Naive thymus-derived CD4-positive, alpha-beta T cell (primary cell): ENCODE data around the gene LRRFIP2. TPM values are rescaled to one million over a fixed set of nuclear protein-coding genes. Genes with fewer than 3 reads are reported as not detected.

Experiments
- ATAC-seq: fragments of 150-1000 bp; cut with Tn5 transposase; 2 replicates; pipeline ENCODE4 v1.10.0; 2021; ENCODE audit warnings: mild to moderate bottlenecking, moderate library complexity
- CTCF ChIA-PET: fragments of 350-600 bp; sonication (Branson Sonifier 250); formaldehyde crosslinking; loops from one replicate; lab custom pipeline; 2021; ENCODE audit warnings: antibody characterized with exemption; lab: Charles Lee
- POLR2A ChIA-PET: fragments of 350-600 bp; sonication (Branson Sonifier 250); formaldehyde crosslinking; loops from one replicate; lab custom pipeline; 2021; ENCODE audit warnings: antibody characterized with exemption, inconsistent platforms; lab: Charles Lee
- DNase-seq, 9 donors: peaks; one replicate each; pipeline versions ENCODE4 v3.0.0 to v3.0.0-alpha.2; 2020 to 2022; ENCODE audit warnings: mixed read lengths in 1 of 9
- H3K27ac ChIP-seq: one replicate; pipeline ENCODE4 v1.7.0; 2013; ENCODE audit warnings: mild to moderate bottlenecking, low read depth, low read length, moderate library complexity
- H3K27me3 ChIP-seq, 2 donors: one replicate each; pipeline ENCODE4 v1.7.0; 2013; ENCODE audit warnings: low read length in 2 of 2, mild to moderate bottlenecking in 2 of 2, moderate library complexity in 2 of 2; ENCODE audit not compliant: control insufficient read depth in 2 of 2, insufficient read depth in 2 of 2
- H3K36me3 ChIP-seq, 3 experiments: 1 replicate in 2 of 3; 2 replicates in 1 of 3; pipeline ENCODE4 v1.7.0; 2013; ENCODE audit warnings: low read length in 3 of 3, mild to moderate bottlenecking in 3 of 3, moderate library complexity in 1 of 3; ENCODE audit not compliant: insufficient read depth in 3 of 3, control insufficient read depth in 2 of 3
- H3K4me1 ChIP-seq, 2 donors: one replicate each; pipeline ENCODE4 v1.7.0; 2013; ENCODE audit warnings: low read length in 2 of 2, mild to moderate bottlenecking in 2 of 2, moderate library complexity in 1 of 2; ENCODE audit not compliant: control insufficient read depth in 2 of 2, insufficient read depth in 2 of 2
- H3K4me3 ChIP-seq: 2 replicates; pipeline ENCODE4 v1.7.0; 2013; ENCODE audit warnings: mild to moderate bottlenecking, low read length
- H3K9me3 ChIP-seq, 3 experiments: 1 replicate in 2 of 3; 2 replicates in 1 of 3; pipeline ENCODE4 v1.7.0; 2013; ENCODE audit warnings: low read length in 3 of 3; ENCODE audit not compliant: control insufficient read depth in 2 of 3
- H3K27ac Mint-ChIP-seq, 9 donors: one replicate each; pipeline ENCODE4 v1.8.0; 2020 to 2022; ENCODE audit warnings: mixed read lengths in 9 of 9, mild to moderate bottlenecking in 8 of 9, moderate library complexity in 5 of 9, inconsistent platforms in 2 of 9
- H3K27me3 Mint-ChIP-seq, 5 donors: one replicate each; pipeline ENCODE4 v1.8.0; 2021 to 2022; ENCODE audit warnings: mixed read lengths in 5 of 5, mild to moderate bottlenecking in 1 of 5
- H3K36me3 Mint-ChIP-seq, 5 donors: one replicate each; pipeline ENCODE4 v1.8.0; 2020 to 2022; ENCODE audit warnings: mixed read lengths in 5 of 5, mild to moderate bottlenecking in 3 of 5, inconsistent platforms in 1 of 5
- H3K4me1 Mint-ChIP-seq, 7 donors: one replicate each; pipeline ENCODE4 v1.8.0; 2020 to 2022; ENCODE audit warnings: mixed read lengths in 7 of 7, mild to moderate bottlenecking in 3 of 7, inconsistent platforms in 1 of 7
- H3K4me3 Mint-ChIP-seq, 10 donors: one replicate each; pipeline ENCODE4 v1.8.0; 2020 to 2022; ENCODE audit warnings: mild to moderate bottlenecking in 10 of 10, mixed read lengths in 10 of 10, moderate library complexity in 6 of 10, inconsistent platforms in 2 of 10
- H3K9me3 Mint-ChIP-seq, 11 donors: one replicate each; pipeline ENCODE4 v1.8.0; 2020 to 2022; ENCODE audit warnings: mixed read lengths in 11 of 11, mild to moderate bottlenecking in 4 of 11, inconsistent platforms in 1 of 11, moderate library complexity in 1 of 11
- intact Hi-C, 2 donors: fragments of 100-400 bp; cut with micrococcal nuclease; formaldehyde crosslinking; loops; one replicate each; pipeline ENCODE4 v1.15.1; 2023
- polyA plus RNA-seq, 2 donors: library from polyadenylated mRNA; unstranded; fragments of 300-500 nt; fragmentation: Illumina TruSeq; gene quantifications; one replicate each; pipeline ENCODE4 v1.2.3, GENCODE V29; 2021
- total RNA-seq, 6 experiments: library from RNA in 5 of 6; stranded (reverse) in 5 of 6; gene quantifications; 1 replicate in 5 of 6; 2 replicates in 1 of 6; pipeline ENCODE4 v1.2.3 and lab custom pipeline; 2021 to 2026

Gene LRRFIP2
- total and polyA plus RNA-seq, 7 experiments from 2014 or later, result 14.0 to 87.5 (median 26.3) TPM

GRCh38 chr3:37082317-37082716 is 92.1 kb downstream of the LRRFIP2 start:
- Histone ChIP-seq H3K36me3 (peaks cover 0 to 20% (median 0%) of the 10 kb centered on the region in 3 experiments), H3K9me3 (no peaks in the 10 kb centered on the region), H3K4me1 (no peaks in the 10 kb centered on the region), H3K4me3 (no peak overlapping the region), H3K27ac (no peak overlapping the region), H3K27me3 (no peaks in the 10 kb centered on the region)
- Mint-ChIP-seq H3K4me1 (peaks cover 0 to 4% (median 0%) of the 10 kb centered on the region in 7 donors), H3K36me3 (peaks cover 3 to 55% (median 32%) of the 10 kb centered on the region in 5 donors), H3K4me3 (no peak overlapping the region), H3K9me3 (no peaks in the 10 kb centered on the region), H3K27me3 (no peaks in the 10 kb centered on the region), H3K27ac (no peak overlapping the region)
- DNase-seq (no peak), ATAC-seq (no peak)
- ChIA-PET CTCF (no interaction called here), POLR2A (no interaction called here)
- intact Hi-C loops, result no loop called here

GRCh38 chr3:37075955-37076354 is 98.4 kb downstream of the LRRFIP2 start:
- H3K9me3 ChIP-seq, result no peaks in the 10 kb centered on the region
- DNase-seq (no peak), ATAC-seq (no peak)
- no peaks in the 10 kb centered on the region for H3K9me3 Mint-ChIP-seq
- H3K27me3 Mint-ChIP-seq, result no peaks in the 10 kb centered on the region
- ChIA-PET CTCF (no interaction called here), POLR2A (no interaction called here)
- peaks cover 4 to 60% (median 48%) of the 10 kb centered on the region in 5 donors for H3K36me3 Mint-ChIP-seq
- no peak overlapping the region for H3K4me3 ChIP-seq
- peaks cover 0 to 10% (median 0%) of the 10 kb centered on the region in 3 experiments for H3K36me3 ChIP-seq
- intact Hi-C loops, result no loop called here
- H3K27ac ChIP-seq, result no peak overlapping the region
- peaks cover 0 to 22% (median 10%) of the 10 kb centered on the region in 7 donors for H3K4me1 Mint-ChIP-seq
- no peak overlapping the region for H3K27ac Mint-ChIP-seq
- no peak overlapping the region for H3K4me3 Mint-ChIP-seq
- no peaks in the 10 kb centered on the region for H3K27me3 ChIP-seq
- H3K4me1 ChIP-seq, result no peaks in the 10 kb centered on the region

GRCh38 chr3:37074178-37074577 is 100.2 kb downstream of the LRRFIP2 start:
- DNase-seq (no peak), ATAC-seq (no peak)
- Histone ChIP-seq H3K27ac (no peak overlapping the region), H3K4me3 (no peak overlapping the region), H3K27me3 (no peaks in the 10 kb centered on the region), H3K36me3 (peaks cover 0 to 6% (median 0%) of the 10 kb centered on the region in 3 experiments), H3K4me1 (no peaks in the 10 kb centered on the region), H3K9me3 (no peaks in the 10 kb centered on the region)
- Mint-ChIP-seq H3K9me3 (no peaks in the 10 kb centered on the region), H3K27ac (peak overlapping the region in 1 of 9 donors; percentile 39), H3K4me3 (no peak overlapping the region), H3K4me1 (peaks cover 0 to 22% (median 10%) of the 10 kb centered on the region in 7 donors), H3K36me3 (peaks cover 7 to 57% (median 42%) of the 10 kb centered on the region in 5 donors), H3K27me3 (no peaks in the 10 kb centered on the region)
- POLR2A ChIA-PET, result no interaction called here
- CTCF ChIA-PET, result no interaction called here
- intact Hi-C loops, result no loop called here

GRCh38 chr3:37072892-37073291 is 101.5 kb downstream of the LRRFIP2 start:
- H3K27ac ChIP-seq, result no peak overlapping the region
- intact Hi-C loops, result no loop called here
- Mint-ChIP-seq H3K36me3 (peaks cover 8 to 53% (median 36%) of the 10 kb centered on the region in 5 donors), H3K4me3 (no peak overlapping the region), H3K9me3 (no peaks in the 10 kb centered on the region), H3K27ac (peak overlapping the region in 1 of 9 donors; percentile 21), H3K27me3 (no peaks in the 10 kb centered on the region), H3K4me1 (peaks cover 0 to 22% (median 10%) of the 10 kb centered on the region in 7 donors)
- no peaks in the 10 kb centered on the region for H3K9me3 ChIP-seq
- H3K27me3 ChIP-seq, result no peaks in the 10 kb centered on the region
- H3K36me3 ChIP-seq, result peaks cover 0 to 6% (median 0%) of the 10 kb centered on the region in 3 experiments
- DNase-seq (no peak), ATAC-seq (no peak)
- no peak overlapping the region for H3K4me3 ChIP-seq
- ChIA-PET CTCF (no interaction called here), POLR2A (no interaction called here)
- H3K4me1 ChIP-seq, result no peaks in the 10 kb centered on the region

GRCh38 chr3:37071921-37072320 is 102.5 kb downstream of the LRRFIP2 start:
- ChIA-PET POLR2A (no interaction called here), CTCF (no interaction called here)
- DNase-seq (no peak), ATAC-seq (no peak)
- peaks cover 8 to 47% (median 36%) of the 10 kb centered on the region in 5 donors for H3K36me3 Mint-ChIP-seq
- no peaks in the 10 kb centered on the region for H3K9me3 Mint-ChIP-seq
- Histone ChIP-seq H3K4me3 (no peak overlapping the region), H3K4me1 (no peaks in the 10 kb centered on the region), H3K27ac (no peak overlapping the region), H3K36me3 (peaks cover 0 to 6% (median 0%) of the 10 kb centered on the region in 3 experiments), H3K9me3 (no peaks in the 10 kb centered on the region), H3K27me3 (no peaks in the 10 kb centered on the region)
- peaks cover 0 to 22% (median 10%) of the 10 kb centered on the region in 7 donors for H3K4me1 Mint-ChIP-seq
- intact Hi-C loops, result no loop called here
- H3K27ac Mint-ChIP-seq, result no peak overlapping the region
- no peaks in the 10 kb centered on the region for H3K27me3 Mint-ChIP-seq
- no peak overlapping the region for H3K4me3 Mint-ChIP-seq

- Mint-ChIP-seq H3K36me3 (peaks cover 8 to 40% (median 37%) of the 10 kb centered on the region in 5 donors), H3K9me3 (no peaks in the 10 kb centered on the region), H3K4me1 (peaks cover 0 to 11% (median 6%) of the 10 kb centered on the region in 7 donors), H3K4me3 (no peak overlapping the region), H3K27me3 (no peaks in the 10 kb centered on the region), H3K27ac (peak overlapping the region in 1 of 9 donors; percentile 17)
- ChIA-PET POLR2A (no interaction called here), CTCF (no interaction called here)
- Histone ChIP-seq H3K27ac (no peak overlapping the region), H3K36me3 (peaks cover 0 to 12% (median 0%) of the 10 kb centered on the region in 3 experiments), H3K9me3 (no peaks in the 10 kb centered on the region), H3K27me3 (no peaks in the 10 kb centered on the region), H3K4me3 (no peak overlapping the region), H3K4me1 (no peaks in the 10 kb centered on the region)
- no peak for DNase-seq
- intact Hi-C loops, result no loop called here
- ATAC-seq, result no peak
Measured at GRCh38 chr3:37068031-37068430, 106.4 kb downstream of the LRRFIP2 start.

GRCh38 chr3:37067577-37067976 is 106.8 kb downstream of the LRRFIP2 start:
- Mint-ChIP-seq H3K27me3 (no peaks in the 10 kb centered on the region), H3K27ac (no peak overlapping the region), H3K9me3 (no peaks in the 10 kb centered on the region), H3K4me3 (no peak overlapping the region), H3K4me1 (peaks cover 0 to 6% (median 1%) of the 10 kb centered on the region in 7 donors), H3K36me3 (peaks cover 9 to 41% (median 36%) of the 10 kb centered on the region in 5 donors)
- intact Hi-C loops, result no loop called here
- ATAC-seq (no peak), DNase-seq (no peak)
- ChIA-PET POLR2A (no interaction called here), CTCF (no interaction called here)
- Histone ChIP-seq H3K4me3 (no peak overlapping the region), H3K9me3 (no peaks in the 10 kb centered on the region), H3K36me3 (peaks cover 0 to 16% (median 0%) of the 10 kb centered on the region in 3 experiments), H3K4me1 (no peaks in the 10 kb centered on the region), H3K27me3 (no peaks in the 10 kb centered on the region), H3K27ac (no peak overlapping the region)
